ENCODE results near the gene HABP4. TPM values are rescaled to one million over a fixed set of nuclear protein-coding genes. Genes with fewer than 3 reads are reported as not detected.
"Not testable (repeated sequence)": the region's sequence is repeated elsewhere in the genome, so short reads cannot be mapped to it uniquely, and the experiment has no call there.

Gene HABP4
- polyA plus RNA-seq, 2 donors = 3.1 to 3.2 TPM

GRCh38 chr9:96501633-96502538 lies 51.9 kb downstream of the HABP4 start:
- Histone ChIP-seq H3K4me1 (ENCODE audit: control insufficient read depth in 2 of 2, insufficient read depth in 2 of 2, low read length in 1 of 2) (no peaks in the 10 kb centered on the region), H3K4me3 (ENCODE audit: low read depth in 1 of 2, low read length in 2 of 2) (no peak overlapping the region), H3K9me3 (ENCODE audit: control insufficient read depth in 2 of 2, insufficient read depth in 1 of 2, low read depth in 1 of 2, low read length in 1 of 2) (no peaks in the 10 kb centered on the region), H3K36me3 (ENCODE audit: control insufficient read depth in 2 of 2, insufficient read depth in 2 of 2, low read length in 1 of 2) (no peaks in the 10 kb centered on the region), H3K27me3 (ENCODE audit: control insufficient read depth in 1 of 2, insufficient read depth in 2 of 2, low read length in 2 of 2) (no peaks in the 10 kb centered on the region), H3K27ac (ENCODE audit: low read depth in 2 of 2, low read length in 1 of 2) (peak overlapping the region in 1 of 2 donors; percentile 16)
- WGBS, 2 donors = 90 to 93% methylated on average over 15 of the region's 15 CpGs

GRCh38 chr9:96502539-96503373 lies 52.8 kb downstream of the HABP4 start:
- H3K27me3 ChIP-seq (ENCODE audit: control insufficient read depth in 1 of 2, insufficient read depth in 2 of 2, low read length in 2 of 2) = no peaks in the 10 kb centered on the region
- no peaks in the 10 kb centered on the region for H3K36me3 ChIP-seq (ENCODE audit: control insufficient read depth in 2 of 2, insufficient read depth in 2 of 2, low read length in 1 of 2)
- no peak overlapping the region for H3K4me3 ChIP-seq (ENCODE audit: low read depth in 1 of 2, low read length in 2 of 2)
- WGBS, 2 donors = 80 to 86% methylated on average over 6 of the region's 6 CpGs
- H3K9me3 ChIP-seq (ENCODE audit: control insufficient read depth in 2 of 2, insufficient read depth in 1 of 2, low read depth in 1 of 2, low read length in 1 of 2) = no peaks in the 10 kb centered on the region
- no peaks in the 10 kb centered on the region for H3K4me1 ChIP-seq (ENCODE audit: control insufficient read depth in 2 of 2, insufficient read depth in 2 of 2, low read length in 1 of 2)
- H3K27ac ChIP-seq (ENCODE audit: low read depth in 2 of 2, low read length in 1 of 2) = no peak overlapping the region

GRCh38 chr9:96503374-96503748 lies 53.4 kb downstream of the HABP4 start:
- H3K36me3 ChIP-seq (ENCODE audit: control insufficient read depth in 2 of 2, insufficient read depth in 2 of 2, low read length in 1 of 2); H3K9me3 ChIP-seq (ENCODE audit: control insufficient read depth in 2 of 2, insufficient read depth in 1 of 2, low read depth in 1 of 2, low read length in 1 of 2); H3K27ac ChIP-seq (ENCODE audit: low read depth in 2 of 2, low read length in 1 of 2); H3K4me1 ChIP-seq (ENCODE audit: control insufficient read depth in 2 of 2, insufficient read depth in 2 of 2, low read length in 1 of 2); H3K27me3 ChIP-seq (ENCODE audit: control insufficient read depth in 1 of 2, insufficient read depth in 2 of 2, low read length in 2 of 2); H3K4me3 ChIP-seq (ENCODE audit: low read depth in 1 of 2, low read length in 2 of 2): not testable (repeated sequence)

GRCh38 chr9:96503918-96504317 lies 53.9 kb downstream of the HABP4 start:
- Histone ChIP-seq H3K27ac (ENCODE audit: low read depth in 2 of 2, low read length in 1 of 2) (no peak overlapping the region), H3K4me1 (ENCODE audit: control insufficient read depth in 2 of 2, insufficient read depth in 2 of 2, low read length in 1 of 2) (no peaks in the 10 kb centered on the region), H3K27me3 (ENCODE audit: control insufficient read depth in 1 of 2, insufficient read depth in 2 of 2, low read length in 2 of 2) (no peaks in the 10 kb centered on the region), H3K36me3 (ENCODE audit: control insufficient read depth in 2 of 2, insufficient read depth in 2 of 2, low read length in 1 of 2) (no peaks in the 10 kb centered on the region), H3K9me3 (ENCODE audit: control insufficient read depth in 2 of 2, insufficient read depth in 1 of 2, low read depth in 1 of 2, low read length in 1 of 2) (no peaks in the 10 kb centered on the region), H3K4me3 (ENCODE audit: low read depth in 1 of 2, low read length in 2 of 2) (no peak overlapping the region)
- 92 to 94% methylated on average over 11 of the region's 11 CpGs for WGBS, 2 donors

- Histone ChIP-seq H3K4me3 (ENCODE audit: low read depth in 1 of 2, low read length in 2 of 2) (no peak overlapping the region), H3K9me3 (ENCODE audit: control insufficient read depth in 2 of 2, insufficient read depth in 1 of 2, low read depth in 1 of 2, low read length in 1 of 2) (no peaks in the 10 kb centered on the region), H3K4me1 (ENCODE audit: control insufficient read depth in 2 of 2, insufficient read depth in 2 of 2, low read length in 1 of 2) (no peaks in the 10 kb centered on the region), H3K27ac (ENCODE audit: low read depth in 2 of 2, low read length in 1 of 2) (no peak overlapping the region), H3K36me3 (ENCODE audit: control insufficient read depth in 2 of 2, insufficient read depth in 2 of 2, low read length in 1 of 2) (no peaks in the 10 kb centered on the region), H3K27me3 (ENCODE audit: control insufficient read depth in 1 of 2, insufficient read depth in 2 of 2, low read length in 2 of 2) (no peaks in the 10 kb centered on the region)
- 86 to 88% methylated on average over 13 of the region's 13 CpGs for WGBS, 2 donors
Observed at GRCh38 chr9:96505316-96505991, 55.5 kb downstream of the HABP4 start.

GRCh38 chr9:96508227-96508940 lies 58.4 kb downstream of the HABP4 start:
- H3K4me1 ChIP-seq (ENCODE audit: control insufficient read depth in 2 of 2, insufficient read depth in 2 of 2, low read length in 1 of 2) = no peaks in the 10 kb centered on the region
- H3K9me3 ChIP-seq (ENCODE audit: control insufficient read depth in 2 of 2, insufficient read depth in 1 of 2, low read depth in 1 of 2, low read length in 1 of 2) = no peaks in the 10 kb centered on the region
- H3K27ac ChIP-seq (ENCODE audit: low read depth in 2 of 2, low read length in 1 of 2) = no peak overlapping the region
- H3K36me3 ChIP-seq (ENCODE audit: control insufficient read depth in 2 of 2, insufficient read depth in 2 of 2, low read length in 1 of 2) = no peaks in the 10 kb centered on the region
- WGBS, 2 donors = 85 to 88% methylated on average over 14 of the region's 14 CpGs
- no peaks in the 10 kb centered on the region for H3K27me3 ChIP-seq (ENCODE audit: control insufficient read depth in 1 of 2, insufficient read depth in 2 of 2, low read length in 2 of 2)
- no peak overlapping the region for H3K4me3 ChIP-seq (ENCODE audit: low read depth in 1 of 2, low read length in 2 of 2)

- H3K36me3 ChIP-seq (ENCODE audit: control insufficient read depth in 2 of 2, insufficient read depth in 2 of 2, low read length in 1 of 2) = no peaks in the 10 kb centered on the region
- no peak overlapping the region for H3K27ac ChIP-seq (ENCODE audit: low read depth in 2 of 2, low read length in 1 of 2)
- H3K4me1 ChIP-seq (ENCODE audit: control insufficient read depth in 2 of 2, insufficient read depth in 2 of 2, low read length in 1 of 2) = no peaks in the 10 kb centered on the region
- no peaks in the 10 kb centered on the region for H3K9me3 ChIP-seq (ENCODE audit: control insufficient read depth in 2 of 2, insufficient read depth in 1 of 2, low read depth in 1 of 2, low read length in 1 of 2)
- H3K27me3 ChIP-seq (ENCODE audit: control insufficient read depth in 1 of 2, insufficient read depth in 2 of 2, low read length in 2 of 2) = no peaks in the 10 kb centered on the region
- WGBS, 2 donors = 91 to 92% methylated on average over 5 of the region's 5 CpGs
- no peak overlapping the region for H3K4me3 ChIP-seq (ENCODE audit: low read depth in 1 of 2, low read length in 2 of 2)
Observed at GRCh38 chr9:96509026-96509425, 59.1 kb downstream of the HABP4 start.

- no peaks in the 10 kb centered on the region for H3K36me3 ChIP-seq (ENCODE audit: control insufficient read depth in 2 of 2, insufficient read depth in 2 of 2, low read length in 1 of 2)
- H3K27me3 ChIP-seq (ENCODE audit: control insufficient read depth in 1 of 2, insufficient read depth in 2 of 2, low read length in 2 of 2) = no peaks in the 10 kb centered on the region
- no peaks in the 10 kb centered on the region for H3K9me3 ChIP-seq (ENCODE audit: control insufficient read depth in 2 of 2, insufficient read depth in 1 of 2, low read depth in 1 of 2, low read length in 1 of 2)
- H3K4me3 ChIP-seq (ENCODE audit: low read depth in 1 of 2, low read length in 2 of 2) = no peak overlapping the region
- 65 to 81% methylated on average over 2 of the region's 2 CpGs for WGBS, 2 donors
- H3K4me1 ChIP-seq (ENCODE audit: control insufficient read depth in 2 of 2, insufficient read depth in 2 of 2, low read length in 1 of 2) = no peaks in the 10 kb centered on the region
- no peak overlapping the region for H3K27ac ChIP-seq (ENCODE audit: low read depth in 2 of 2, low read length in 1 of 2)
Observed at GRCh38 chr9:96509848-96510247, 59.9 kb downstream of the HABP4 start.

GRCh38 chr9:96510258-96510657 lies 60.3 kb downstream of the HABP4 start:
- no peaks in the 10 kb centered on the region for H3K9me3 ChIP-seq (ENCODE audit: control insufficient read depth in 2 of 2, insufficient read depth in 1 of 2, low read depth in 1 of 2, low read length in 1 of 2)
- no peaks in the 10 kb centered on the region for H3K4me1 ChIP-seq (ENCODE audit: control insufficient read depth in 2 of 2, insufficient read depth in 2 of 2, low read length in 1 of 2)
- H3K4me3 ChIP-seq (ENCODE audit: low read depth in 1 of 2, low read length in 2 of 2) = no peak overlapping the region
- 79 to 86% methylated on average over 4 of the region's 4 CpGs for WGBS, 2 donors
- H3K36me3 ChIP-seq (ENCODE audit: control insufficient read depth in 2 of 2, insufficient read depth in 2 of 2, low read length in 1 of 2) = no peaks in the 10 kb centered on the region
- no peaks in the 10 kb centered on the region for H3K27me3 ChIP-seq (ENCODE audit: control insufficient read depth in 1 of 2, insufficient read depth in 2 of 2, low read length in 2 of 2)
- H3K27ac ChIP-seq (ENCODE audit: low read depth in 2 of 2, low read length in 1 of 2) = no peak overlapping the region
